GM06990 (cell line): Measurements from ENCODE around the gene ZC3H12A.

Experiments
- DNase-seq: peaks from one replicate; pipeline ENCODE4 v3.0.0-alpha.2; 2011; ENCODE audit not compliant: insufficient read length; ENCODE audit errors: extremely low read depth
- H3K27me3 ChIP-seq: replicated peaks from 2 replicates; pipeline ENCODE4 v1.6.0; 2011; ENCODE audit warnings: low read length; ENCODE audit not compliant: control insufficient read depth, insufficient read depth
- H3K36me3 ChIP-seq: 2 replicates; pipeline ENCODE4 v1.5.1; 2011; ENCODE audit warnings: low read length; ENCODE audit not compliant: control insufficient read depth, insufficient read depth
- H3K4me3 ChIP-seq: replicated peaks from 2 replicates; pipeline ENCODE4 v1.5.1; 2011; ENCODE audit warnings: low read depth, mild to moderate bottlenecking, control low read depth, low read length
- CTCF ChIP-seq: IDR thresholded peaks from 2 replicates; pipeline ENCODE4 v1.5.1; 2011; ENCODE audit warnings: low read length, control low read depth, mild to moderate bottlenecking, inconsistent platforms; ENCODE audit not compliant: insufficient read depth, poor library complexity, severe bottlenecking

Gene ZC3H12A

GRCh38 chr1:37448691-37449417 is 25.5 kb upstream of the ZC3H12A start:
- H3K36me3 ChIP-seq: no peaks in the 10 kb centered on the region
- no peak for DNase-seq
- no peak overlapping the region for H3K4me3 ChIP-seq
- no peak for TF ChIP-seq CTCF
- no peaks in the 10 kb centered on the region; the same call in 1 of the 2 replicates for H3K27me3 ChIP-seq

GRCh38 chr1:37449936-37450335 is 24.4 kb upstream of the ZC3H12A start:
- DNase-seq: no peak
- Histone ChIP-seq H3K36me3 (no peaks in the 10 kb centered on the region), H3K27me3 (no peaks in the 10 kb centered on the region), H3K4me3 (no peak overlapping the region)
- no peak for TF ChIP-seq CTCF

- Histone ChIP-seq H3K36me3 (no peaks in the 10 kb centered on the region), H3K4me3 (no peak overlapping the region), H3K27me3 (no peaks in the 10 kb centered on the region)
- no peak for TF ChIP-seq CTCF
- no peak for DNase-seq
Measured at GRCh38 chr1:37452416-37452815, 22.0 kb upstream of the ZC3H12A start.

- Histone ChIP-seq H3K27me3 (no peaks in the 10 kb centered on the region), H3K36me3 (no peaks in the 10 kb centered on the region), H3K4me3 (no peak overlapping the region)
- DNase-seq: no peak
- no peak for TF ChIP-seq CTCF
Measured at GRCh38 chr1:37453647-37454046, 20.7 kb upstream of the ZC3H12A start.

GRCh38 chr1:37455516-37455915 is 18.9 kb upstream of the ZC3H12A start:
- DNase-seq: no peak
- no peak for TF ChIP-seq CTCF

GRCh38 chr1:37456614-37457013 is 17.8 kb upstream of the ZC3H12A start:
- H3K36me3 ChIP-seq: no peaks in the 10 kb centered on the region
- H3K27me3 ChIP-seq: no peaks in the 10 kb centered on the region
- DNase-seq: no peak
- H3K4me3 ChIP-seq: no peak overlapping the region
- TF ChIP-seq CTCF: no peak

More at GRCh38 chr1:37455516-37455915, 18.9 kb upstream of the ZC3H12A start:
- no peak overlapping the region for H3K4me3 ChIP-seq
- no peaks in the 10 kb centered on the region for H3K27me3 ChIP-seq
- no peaks in the 10 kb centered on the region for H3K36me3 ChIP-seq
